ENCODE measurements around the gene MSH6.
"Not testable (repeated sequence)": the region's sequence is repeated elsewhere in the genome, so short reads cannot be mapped to it uniquely, and the experiment has no call there.

MSH6 gene

GRCh38 chr2:47842846-47843245 lies 59.9 kb downstream of the MSH6 start:
- DNase-seq (ENCODE audit: low spot score), result no peak

DNA sequence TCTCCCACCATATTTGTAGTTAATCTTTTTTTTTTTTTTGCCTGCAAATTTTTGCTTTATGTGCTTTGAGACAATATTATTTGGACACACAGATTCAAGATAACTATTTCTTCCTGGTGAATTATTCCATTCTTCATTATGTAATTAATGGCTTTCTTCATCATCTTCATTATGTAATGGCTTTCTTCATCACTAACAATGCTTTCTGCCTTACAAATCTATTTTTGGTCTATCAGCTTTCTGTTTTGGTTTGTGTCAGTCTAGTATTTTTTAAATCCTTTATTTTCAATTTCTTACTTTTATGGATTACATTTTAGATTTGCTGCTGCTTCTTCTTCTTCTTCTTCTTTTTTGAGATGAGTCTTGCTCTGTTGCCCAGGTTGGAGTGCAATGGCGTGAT lies 60.5 kb downstream of the MSH6 start:
- no peak for DNase-seq (ENCODE audit: low spot score)

- no peak for DNase-seq (ENCODE audit: low spot score)
Observed at GRCh38 chr2:47844162-47844561, 61.2 kb downstream of the MSH6 start.

GRCh38 chr2:47849368-47849767 lies 66.4 kb downstream of the MSH6 start:
- DNase-seq (ENCODE audit: low spot score), result no peak

GRCh38 chr2:47850198-47850597 lies 67.3 kb downstream of the MSH6 start:
- no peak for DNase-seq (ENCODE audit: low spot score)

DNA sequence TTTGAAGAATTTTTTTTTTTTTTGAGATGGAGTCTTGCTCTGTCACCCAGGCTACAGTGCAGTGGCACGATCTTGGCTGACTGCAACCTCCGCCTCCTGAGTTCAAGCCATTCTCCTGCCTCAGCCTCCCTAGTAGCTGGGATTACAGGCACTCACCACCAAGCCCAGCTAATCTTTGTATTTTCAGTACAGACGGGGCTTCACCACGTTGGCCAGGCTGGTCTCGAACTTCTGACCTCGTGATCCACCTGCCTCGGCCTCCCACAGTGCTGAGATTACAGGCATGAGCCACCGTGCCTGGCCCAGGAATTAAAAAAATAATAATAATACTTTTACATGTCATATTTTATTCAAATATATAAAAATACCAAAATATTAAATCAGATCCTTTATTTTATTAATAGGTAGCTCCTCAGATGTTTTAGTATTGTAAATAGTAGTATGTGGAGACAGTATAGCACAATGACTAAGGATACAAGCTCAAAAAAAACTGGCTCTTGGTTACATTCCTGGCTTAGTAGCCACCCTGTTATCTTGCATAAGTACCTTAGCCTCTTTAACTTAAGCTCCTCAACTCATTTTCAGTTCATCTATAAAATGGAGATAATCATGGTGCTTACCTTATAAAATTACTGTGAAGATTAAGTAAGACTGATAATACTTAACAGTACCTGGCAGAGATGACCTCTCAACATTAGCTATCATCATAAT lies 70.3 kb downstream of the MSH6 start:
- not testable (repeated sequence) for DNase-seq (ENCODE audit: low spot score)
